Fibroblast of skin of right quadriceps (primary cell): ENCODE measurements around the gene BPGM.
"Not testable (repeated sequence)": the region's sequence is repeated elsewhere in the genome, so short reads cannot be mapped to it uniquely, and the experiment has no call there.

ENCODE experiments used
- DNase-seq: peaks from one replicate; pipeline ENCODE4 v3.0.0-alpha.2; 2013

The BPGM gene

GRCh38 chr7:134632937-134633540, 13.6 kb upstream of the BPGM start:
- DNase-seq, result peak; percentile 46

- DNase-seq, result no peak
Observed at GRCh38 chr7:134636008-134636449, 10.6 kb upstream of the BPGM start.

- DNase-seq, result no peak
Observed at GRCh38 chr7:134637441-134637840, 9.2 kb upstream of the BPGM start.

GRCh38 chr7:134637934-134638719, 8.5 kb upstream of the BPGM start:
- DNase-seq, result no peak

- DNase-seq, result no peak
Observed at GRCh38 chr7:134639061-134639460, 7.6 kb upstream of the BPGM start.

- no peak for DNase-seq
Observed at GRCh38 chr7:134639683-134640279, 6.9 kb upstream of the BPGM start.

GRCh38 chr7:134640842-134641715, 5.6 kb upstream of the BPGM start:
- no peak for DNase-seq

- DNase-seq, result not testable (repeated sequence)
Observed at GRCh38 chr7:134641981-134642380, 4.7 kb upstream of the BPGM start.

GRCh38 chr7:134643131-134643530, 3.5 kb upstream of the BPGM start:
- DNase-seq, result no peak

- DNase-seq, result no peak
Observed at GRCh38 chr7:134645478-134645877, 1.2 kb upstream of the BPGM start.

GRCh38 chr7:134645935-134646334, 718 bp upstream of the BPGM start:
- DNase-seq, result peak; percentile 37

GRCh38 chr7:134648456-134648855, 1.8 kb downstream of the BPGM start:
- DNase-seq, result no peak

GRCh38 chr7:134649226-134649775, 2.6 kb downstream of the BPGM start:
- peak; percentile 20 for DNase-seq

- DNase-seq, result no peak
Observed at GRCh38 chr7:134651991-134652390, 5.3 kb downstream of the BPGM start.

- no peak for DNase-seq
Observed at GRCh38 chr7:134654104-134654775, 7.6 kb downstream of the BPGM start.

- no peak for DNase-seq
Observed at GRCh38 chr7:134657526-134657925, 10.9 kb downstream of the BPGM start.

- peak; percentile 16 for DNase-seq
Observed at GRCh38 chr7:134660242-134660785, 13.7 kb downstream of the BPGM start.

GRCh38 chr7:134660961-134661376, 14.3 kb downstream of the BPGM start:
- peak; percentile 86 for DNase-seq

GRCh38 chr7:134662166-134662870, 15.7 kb downstream of the BPGM start:
- DNase-seq, result no peak

- DNase-seq, result no peak
Observed at GRCh38 chr7:134662871-134663205, 16.2 kb downstream of the BPGM start.

- not testable (repeated sequence) for DNase-seq
Observed at GRCh38 chr7:134665045-134665444, 18.4 kb downstream of the BPGM start.
